Heart right ventricle (tissue), 16 donors: ENCODE measurements around the gene IFITM10. TPM values are rescaled to one million over a fixed set of nuclear protein-coding genes. Genes with fewer than 3 reads are reported as not detected.
A peak's percentile ranks its signal among the peaks of the same experiment; 100 is the strongest.
"Not testable (repeated sequence)": the region's sequence is repeated elsewhere in the genome, so short reads cannot be mapped to it uniquely, and the experiment has no call there.

Experiments used
- ATAC-seq, 8 donors: fragments of 200-7000 bp; cut with Tn5 transposase; one replicate each; pipeline ENCODE4 v1.9.1; 2020; ENCODE audit warnings: mild to moderate bottlenecking in 8 of 8, moderate library complexity in 8 of 8, moderate number of reproducible peaks in 1 of 8
- DNase-seq, 2 donors: peaks; one replicate each; pipeline ENCODE4 v3.0.0-alpha.2; 2020
- H3K27ac ChIP-seq, 10 donors: fragments of 200-600 bp; sonication (generic) in 2 of 10; one replicate each; pipeline versions ENCODE4 v1.5.0 to v1.8.0; 2020 to 2022; ENCODE audit warnings: mild to moderate bottlenecking in 3 of 10
- H3K27me3 ChIP-seq, 7 donors: fragments of 200-600 bp; one replicate each; pipeline ENCODE4 v1.8.0; 2021 to 2022; ENCODE audit warnings: mild to moderate bottlenecking in 2 of 7
- H3K36me3 ChIP-seq, 9 donors: fragments of 200-600 bp; sonication (generic) in 1 of 9; one replicate each; pipeline versions ENCODE4 v1.5.0 to v1.8.0; 2020 to 2022; ENCODE audit warnings: mild to moderate bottlenecking in 2 of 9
- H3K4me1 ChIP-seq, 9 donors: fragments of 200-600 bp; sonication (generic) in 1 of 9; one replicate each; pipeline versions ENCODE4 v1.5.0 to v1.8.0; 2020 to 2022; ENCODE audit warnings: mild to moderate bottlenecking in 4 of 9
- H3K4me3 ChIP-seq, 10 donors: fragments of 200-600 bp; sonication (generic) in 2 of 10; one replicate each; pipeline versions ENCODE4 v1.5.0 to v1.8.0; 2020 to 2022; ENCODE audit warnings: mild to moderate bottlenecking in 7 of 10, moderate library complexity in 2 of 10
- H3K9me3 ChIP-seq, 11 donors: fragments of 200-600 bp in 10 of 11; sonication (generic) in 2 of 11; one replicate each; pipeline versions ENCODE4 v1.5.0 to v1.8.0; 2013 to 2022; ENCODE audit warnings: mild to moderate bottlenecking in 2 of 11, control low read depth in 1 of 11, moderate library complexity in 1 of 11
- CTCF ChIP-seq, 9 donors: fragments of 200-600 bp; sonication (generic) in 2 of 9; IDR thresholded peaks; one replicate each; pipeline versions ENCODE4 v1.5.0 to v1.8.0; 2021 to 2022; ENCODE audit warnings: antibody characterized with exemption in 9 of 9, mild to moderate bottlenecking in 5 of 9, moderate library complexity in 1 of 9
- WGBS, 2 donors: extraction: QIAGEN DNeasy Blood & Tissue Kit; methylation state at CpG; one replicate each; pipeline ENCODE4 v1.1.7; 2013; ENCODE audit warnings: inconsistent platforms in 1 of 2; 5-methylcytosine and 5-hydroxymethylcytosine counted together
- intact Hi-C, 10 donors: fragments of 100-400 bp; cut with DNase I; formaldehyde crosslinking; loops; one replicate each; pipeline versions ENCODE4 v1.11.1 to v1.14.2; 2022
- polyA plus RNA-seq, 2 donors: library from polyadenylated mRNA; stranded (reverse); fragments of 200-250 nt; gene quantifications; one replicate each; pipeline ENCODE4 v1.2.3, GENCODE V29; 2013
- total RNA-seq, 10 donors: library from RNA; stranded (reverse); fragmentation: NEBNext Ultra II Directional in 3 of 10; extraction: Animal tissue kit (Norgen Biotek cat#: 25700) in 3 of 10; gene quantifications; one replicate each; pipeline versions ENCODE4 v1.2.1 to v1.2.4, GENCODE V29; 2021 to 2023
- donor health status: Arrhythmogenic right ventricular cardiomyopathy.
- donor health status: ischemic (EF 13 %, LVEDD 7.1; RV severe dilation, severe dysfunction).
- donor health status: healthy with polysubstance abuse.
- donor health status: DM: no; HTN: yes; CAD: no.
- donor health status: DM: no; HTN: no; CAD: no.
- donor health status: ischemic (EF 25% LVEDD 6.9; RV normal size, moderate dysfunction).
- donor health status: ischemic (EF 25% LVEDD 5.7; RV mildly dilated, moderate dysfunction).
- donor health status: healthy.
- donor health status: DM: yes; HTN: yes; CAD: no.
- donor health status: Ischemic cardiomyopathy.
- donor health status: ischemic (EF 35%, LVEDD 5.7; RV mildly dilated, moderate dysfunction).
- donor health status: nonischemic (EF 11% LVEDD 7.7; RV severe dilation, severe dysfunction).
- donor health status: DM: yes; HTN: yes; CAD: no.
- donor health status: PGD.
- donor health status: ischemic (EF 29% LVEDD 5.4; RV normal size, mild dysfunction).
- donor health status: nonischemic (EF 23%, LVEDD 6.1; RV moderate dilation, normal function).

The IFITM10 gene
- total and polyA plus RNA-seq, 12 donors: 0.07 to 2.4 (median 0.42) TPM

GRCh38 chr11:1771700-1772099, 21.3 kb upstream of the IFITM10 start:
- H3K27me3 ChIP-seq: no peaks in the 10 kb centered on the region
- DNase-seq (peak in 1 of 2 donors; percentile 4), ATAC-seq (peak in 3 of 8 donors; percentile 18 to 26 (median 26))
- peaks cover 0 to 37% (median 0%) of the 10 kb centered on the region in 9 donors for H3K4me1 ChIP-seq
- WGBS, 2 donors: 81 to 84% methylated on average over 6 of the region's 6 CpGs
- no peaks in the 10 kb centered on the region for H3K36me3 ChIP-seq
- H3K4me3 ChIP-seq: peak overlapping the region in 1 of 10 donors; percentile 4
- intact Hi-C loops: loop anchor here in 1 of 10 donors (10.0 kb wide), 1 partner anchor 53 kb away; no protein-coding TSS in a partner anchor
- peak overlapping the region in 1 of 10 donors; percentile 76 for H3K27ac ChIP-seq
- TF ChIP-seq CTCF (IDR thresholded peaks at IDR 0.05): no peak
- H3K9me3 ChIP-seq: peaks cover 0 to 5% (median 0%) of the 10 kb centered on the region in 11 donors

- no peaks in the 10 kb centered on the region for H3K27me3 ChIP-seq
- H3K36me3 ChIP-seq: no peaks in the 10 kb centered on the region
- no peak for ATAC-seq
- intact Hi-C loops: loop anchor here in 1 of 10 donors (10.0 kb wide), 1 partner anchor 54 kb away; no protein-coding TSS in a partner anchor
- TF ChIP-seq CTCF (IDR thresholded peaks at IDR 0.05): no peak
- DNase-seq: no peak
- peak overlapping the region in 1 of 10 donors; percentile 4 for H3K4me3 ChIP-seq
- peak overlapping the region in 1 of 10 donors; percentile 76 for H3K27ac ChIP-seq
- peaks cover 0 to under 1% (median 0%) of the 10 kb centered on the region in 11 donors for H3K9me3 ChIP-seq
- peaks cover 0 to 37% (median 0%) of the 10 kb centered on the region in 9 donors for H3K4me1 ChIP-seq
- 79 to 85% methylated on average over 18 of the region's 18 CpGs for WGBS, 2 donors
These were observed 20.9 kb upstream of the IFITM10 start for GRCh38 chr11:1771273-1771672.

- no peak for TF ChIP-seq CTCF (IDR thresholded peaks at IDR 0.05)
- peak overlapping the region in 1 of 10 donors; percentile 36 for H3K27ac ChIP-seq
- H3K4me3 ChIP-seq: no peak overlapping the region
- H3K36me3 ChIP-seq: no peaks in the 10 kb centered on the region
- intact Hi-C loops: loop anchor here in 1 of 10 donors (10.0 kb wide), 1 partner anchor 54 kb away; no protein-coding TSS in a partner anchor
- no peaks in the 10 kb centered on the region for H3K27me3 ChIP-seq
- ATAC-seq (no peak), DNase-seq (peak in 1 of 2 donors; percentile 3)
- no peaks in the 10 kb centered on the region for H3K9me3 ChIP-seq
- H3K4me1 ChIP-seq: peaks cover 0 to 37% (median 0%) of the 10 kb centered on the region in 9 donors
- 68 to 73% methylated on average over 5 of the region's 5 CpGs for WGBS, 2 donors
These were observed 20.1 kb upstream of the IFITM10 start for GRCh38 chr11:1770528-1770927.

GRCh38 chr11:1770061-1770460, 19.7 kb upstream of the IFITM10 start:
- no peaks in the 10 kb centered on the region for H3K36me3 ChIP-seq
- H3K4me1 ChIP-seq: peaks cover 0 to 37% (median 0%) of the 10 kb centered on the region in 9 donors
- intact Hi-C loops: loop anchor here in 1 of 10 donors (10.0 kb wide), 1 partner anchor 55 kb away; no protein-coding TSS in a partner anchor
- H3K27ac ChIP-seq: peak overlapping the region in 1 of 10 donors; percentile 36
- no peak for TF ChIP-seq CTCF (IDR thresholded peaks at IDR 0.05)
- no peaks in the 10 kb centered on the region for H3K27me3 ChIP-seq
- no peaks in the 10 kb centered on the region for H3K9me3 ChIP-seq
- DNase-seq: no peak
- no peak overlapping the region for H3K4me3 ChIP-seq
- 86 to 89% methylated on average over 7 of the region's 7 CpGs for WGBS, 2 donors
- no peak for ATAC-seq

- H3K4me1 ChIP-seq: peaks cover 0 to 39% (median 3%) of the 10 kb centered on the region in 9 donors
- not testable (repeated sequence) for H3K9me3 ChIP-seq, ATAC-seq, H3K27ac ChIP-seq, H3K4me3 ChIP-seq, H3K36me3 ChIP-seq, DNase-seq, H3K27me3 ChIP-seq
- WGBS, 2 donors: 83 to 87% methylated on average over 9 of the region's 9 CpGs
- intact Hi-C loops: loop anchor here in 1 of 10 donors (10.0 kb wide), 1 partner anchor 55 kb away; no protein-coding TSS in a partner anchor
These were observed 19.0 kb upstream of the IFITM10 start for GRCh38 chr11:1769304-1769936.
